Adipose tissue (tissue), 3 donors: ENCODE measurements around the gene HDAC7. TPM values are rescaled to one million over a fixed set of nuclear protein-coding genes. Genes with fewer than 3 reads are reported as not detected.

Experiments
- H3K27ac ChIP-seq: one replicate; pipeline ENCODE4 v1.5.1; 2013; ENCODE audit warnings: low read depth, low read length
- WGBS, 3 donors: extraction: QIAGEN DNeasy Blood & Tissue Kit; methylation state at CpG; one replicate each; pipeline ENCODE4 v1.1.7; 2013; 5-methylcytosine and 5-hydroxymethylcytosine counted together
- polyA plus RNA-seq, 3 donors: library from polyadenylated mRNA; stranded (reverse); fragments of 200-250 nt; gene quantifications; one replicate each; pipeline ENCODE4 v1.2.3, GENCODE V29; 2013
- donor health status: healthy with polysubstance abuse.
- donor health status: Bipolar disorder and iron deficiency.
- donor health status: healthy.

The HDAC7 gene
- polyA plus RNA-seq, 3 donors = 18.9 to 107 (median 59.0) TPM

DNA sequence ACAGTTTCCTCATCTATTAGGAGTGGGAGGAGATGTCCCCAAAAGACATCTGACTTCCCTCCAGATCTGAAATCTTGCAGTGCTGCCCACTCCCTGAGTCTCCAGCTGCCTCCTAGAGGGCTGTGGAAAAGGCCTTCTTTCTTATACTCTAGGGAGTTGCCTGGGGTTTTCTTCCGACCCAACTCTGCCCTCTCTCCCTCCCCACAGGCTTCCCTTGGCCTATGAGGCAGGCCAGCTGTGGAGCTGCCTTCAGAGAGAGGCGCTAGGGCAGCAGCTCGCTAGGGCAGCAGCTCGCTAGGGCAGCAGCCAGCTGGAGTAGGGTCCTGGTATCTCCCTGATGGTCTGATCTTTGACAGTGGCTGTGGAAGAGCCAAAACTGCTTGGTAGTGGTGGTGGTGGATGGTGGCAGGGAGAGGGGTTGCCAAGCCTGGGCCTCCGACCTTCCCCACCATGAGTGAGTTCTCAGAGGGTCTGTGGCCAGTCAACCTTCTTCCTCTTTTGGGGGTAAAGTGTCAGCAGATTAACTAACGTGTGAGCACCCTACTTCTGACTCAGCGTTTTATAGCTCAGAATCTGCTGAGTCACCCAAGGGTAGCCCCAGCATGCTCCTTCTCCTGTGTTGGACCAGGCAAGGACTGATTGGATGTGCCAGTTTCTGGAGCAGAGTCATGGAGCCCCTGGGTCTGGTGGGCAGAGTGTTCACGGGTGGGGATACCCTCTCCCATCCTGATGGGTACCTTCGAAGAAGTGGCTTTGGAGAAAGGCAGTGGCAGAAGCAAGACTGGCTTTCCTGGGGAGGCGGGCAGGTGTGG is 44.4 kb downstream of the HDAC7 start:
- WGBS, 3 donors = 50 to 73% (median 63%) methylated on average over 10 of the region's 10 CpGs
- H3K27ac ChIP-seq = no peak overlapping the region

DNA sequence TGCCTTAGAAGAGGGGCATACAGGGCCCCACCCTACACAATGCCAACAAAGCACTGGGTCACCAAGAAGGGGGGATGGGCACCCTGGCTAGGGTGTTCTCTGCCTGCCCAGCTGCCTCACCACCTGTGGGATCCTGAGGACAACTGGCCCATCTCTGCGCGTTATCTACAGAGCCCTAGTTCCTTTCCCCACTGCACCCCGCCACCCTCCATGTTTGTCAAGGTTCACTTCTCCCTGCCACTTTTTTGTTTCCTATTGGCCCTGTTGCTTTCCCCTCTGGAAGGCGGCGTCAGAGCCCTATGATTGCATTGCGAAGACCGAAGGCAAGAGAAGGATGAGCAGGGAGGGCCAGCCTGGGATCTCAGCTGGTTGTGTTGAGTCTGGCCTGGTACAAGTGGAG is 45.0 kb downstream of the HDAC7 start:
- 92 to 94% (median 92%) methylated on average over 7 of the region's 7 CpGs for WGBS, 3 donors
- no peak overlapping the region for H3K27ac ChIP-seq

DNA sequence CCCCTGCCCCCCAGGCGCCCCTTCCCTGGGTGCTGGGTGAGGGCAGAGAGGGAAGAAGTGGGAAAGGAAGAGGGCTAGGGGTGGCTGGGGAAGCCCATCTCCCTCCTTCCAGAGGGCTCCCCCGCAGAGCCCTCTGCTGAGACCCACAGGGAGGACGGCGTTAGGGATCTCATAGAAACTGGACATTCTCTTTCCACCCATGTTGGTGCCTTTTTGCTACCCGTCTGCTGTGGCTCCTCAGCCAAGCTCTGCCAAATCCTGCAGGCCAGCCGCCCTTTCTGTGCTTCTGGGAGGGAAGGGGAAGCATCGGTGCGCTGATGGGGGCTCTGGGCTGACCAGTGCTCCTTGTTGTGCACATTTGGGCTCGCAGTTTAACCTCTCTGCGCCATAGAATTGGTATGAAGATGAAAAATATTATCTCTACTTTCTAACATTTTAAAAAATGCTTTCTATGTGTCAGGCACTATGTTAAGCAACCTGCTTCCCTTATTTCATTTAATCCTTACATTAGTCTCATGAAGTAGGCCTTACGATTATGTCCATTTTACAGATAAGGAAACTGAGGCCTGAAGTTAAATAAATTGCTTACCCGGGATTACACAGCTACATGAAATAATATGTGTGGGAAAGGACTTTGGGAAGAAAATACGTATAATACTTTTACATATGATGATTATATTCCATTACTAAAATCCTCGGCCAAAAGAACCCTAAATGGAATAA is 45.7 kb downstream of the HDAC7 start:
- no peak overlapping the region for H3K27ac ChIP-seq
- WGBS, 3 donors = 53 to 58% (median 54%) methylated on average over 13 to 14 of the region's 14 CpGs

DNA sequence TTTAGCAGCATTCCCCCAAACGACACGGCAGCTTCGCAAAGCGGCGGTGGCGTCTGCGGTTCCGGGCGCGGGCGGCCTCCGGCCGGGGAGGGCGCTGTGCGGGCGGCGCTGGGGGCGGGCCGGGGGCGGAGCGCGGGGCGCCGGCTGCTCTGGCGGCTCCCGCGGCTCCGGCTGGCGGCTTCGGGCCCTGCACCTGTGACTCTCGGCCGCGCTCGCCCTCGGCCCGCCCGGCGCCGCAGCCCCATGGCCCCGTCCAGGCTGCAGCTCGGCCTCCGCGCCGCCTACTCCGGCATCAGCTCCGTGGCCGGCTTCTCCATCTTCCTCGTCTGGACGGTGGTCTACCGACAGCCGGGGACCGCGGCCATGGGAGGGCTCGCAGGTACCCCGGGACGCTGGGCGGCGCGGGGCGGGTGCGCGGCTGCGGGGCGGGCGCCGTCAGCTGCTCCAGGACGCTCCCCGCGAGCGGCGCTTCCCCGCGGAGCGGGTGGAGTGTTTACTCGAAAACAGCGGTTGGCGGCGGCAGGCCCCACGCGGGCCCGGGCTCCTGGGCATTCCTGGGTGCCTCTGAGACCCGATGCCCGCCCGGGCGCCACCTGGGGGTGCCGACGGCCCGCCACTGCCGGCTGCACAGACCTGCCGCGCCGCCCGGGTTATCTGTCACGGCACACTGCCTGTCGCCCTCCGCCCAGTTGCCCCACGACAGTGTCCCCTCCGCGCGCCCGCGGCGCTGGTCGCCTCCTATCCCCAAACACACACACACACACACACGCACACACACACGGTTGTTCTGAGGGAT is 46.4 kb downstream of the HDAC7 start, which contains the start of gene SLC48A1:
Gene SLC48A1 (plus strand): TSS at position 177 of the 796 bp plus-strand sequence. CDS start 67 bp downstream, at position 244.
- WGBS, 3 donors = 0 to 1% (median 1%) methylated on average over 65 to 106 of the region's 106 CpGs
- H3K27ac ChIP-seq = no peak within 1 kb of the TSS

DNA sequence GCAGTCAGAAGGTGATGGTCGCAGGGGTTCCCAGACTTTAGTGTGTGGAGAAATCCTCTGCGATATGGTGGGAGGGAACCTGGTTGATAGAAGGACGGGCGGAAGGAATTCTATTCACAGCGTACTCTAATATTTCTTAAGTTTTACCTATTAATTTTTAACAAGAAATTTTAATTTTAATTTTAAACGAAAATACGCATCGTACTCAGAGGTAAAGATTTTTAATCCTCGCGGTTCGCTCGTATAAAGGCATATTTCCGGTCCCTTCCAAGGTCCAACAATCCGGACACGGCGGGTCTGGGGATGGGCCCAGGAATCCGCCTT is 47.0 kb downstream of the HDAC7 start:
- no peak overlapping the region for H3K27ac ChIP-seq
- WGBS, 3 donors = 11 to 16% (median 15%) methylated on average over 17 of the region's 17 CpGs

DNA sequence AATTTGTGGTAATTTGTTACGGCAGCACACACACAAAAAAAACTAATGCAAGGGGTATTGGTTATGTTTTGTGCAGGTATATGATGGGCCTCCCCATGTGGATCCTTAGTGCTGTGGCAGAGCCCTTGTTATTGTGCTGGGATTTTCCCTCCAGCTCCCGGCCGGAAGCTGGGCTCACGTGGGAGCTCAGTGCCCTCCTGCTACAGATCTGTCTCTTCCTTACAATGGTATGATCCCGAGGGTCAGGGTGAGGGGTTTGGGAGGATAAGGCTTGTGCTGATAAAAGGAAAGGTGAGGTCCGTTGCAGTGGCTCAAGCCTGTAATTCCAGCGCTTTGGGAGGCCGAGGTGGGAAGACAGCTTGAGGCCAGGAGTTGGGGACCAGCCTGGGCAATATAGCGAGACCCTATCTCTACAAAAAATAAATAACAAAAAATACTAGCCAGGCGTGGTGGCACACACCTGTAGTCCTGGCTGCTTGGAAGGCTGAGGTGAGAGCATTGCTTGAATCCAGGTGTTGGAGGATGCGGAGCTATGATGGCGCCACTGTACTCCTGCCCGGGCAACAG is 47.5 kb downstream of the HDAC7 start:
- 77 to 81% (median 81%) methylated on average over 13 of the region's 13 CpGs for WGBS, 3 donors
- no peak overlapping the region for H3K27ac ChIP-seq

DNA sequence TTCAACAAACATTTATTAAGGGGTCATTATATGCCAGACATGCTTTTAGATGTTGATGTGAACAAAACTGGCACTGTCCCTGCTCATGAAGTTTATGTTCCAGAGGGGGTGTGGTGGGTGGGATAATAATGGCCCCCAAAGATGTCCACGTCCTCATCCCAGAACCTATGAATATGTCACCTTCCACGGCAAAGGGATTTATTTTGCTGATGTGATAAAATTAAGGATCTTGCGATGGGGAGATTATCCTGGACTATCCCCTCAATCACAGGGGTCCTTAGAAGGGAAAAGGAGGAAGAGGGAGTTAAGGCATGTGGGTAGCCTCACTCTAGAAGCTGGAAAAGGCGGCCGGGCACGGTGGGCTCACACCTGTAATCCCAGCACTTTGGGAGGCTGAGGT is 48.4 kb downstream of the HDAC7 start:
- 86 to 93% (median 92%) methylated on average over 6 of the region's 6 CpGs for WGBS, 3 donors
- H3K27ac ChIP-seq = no peak overlapping the region

DNA sequence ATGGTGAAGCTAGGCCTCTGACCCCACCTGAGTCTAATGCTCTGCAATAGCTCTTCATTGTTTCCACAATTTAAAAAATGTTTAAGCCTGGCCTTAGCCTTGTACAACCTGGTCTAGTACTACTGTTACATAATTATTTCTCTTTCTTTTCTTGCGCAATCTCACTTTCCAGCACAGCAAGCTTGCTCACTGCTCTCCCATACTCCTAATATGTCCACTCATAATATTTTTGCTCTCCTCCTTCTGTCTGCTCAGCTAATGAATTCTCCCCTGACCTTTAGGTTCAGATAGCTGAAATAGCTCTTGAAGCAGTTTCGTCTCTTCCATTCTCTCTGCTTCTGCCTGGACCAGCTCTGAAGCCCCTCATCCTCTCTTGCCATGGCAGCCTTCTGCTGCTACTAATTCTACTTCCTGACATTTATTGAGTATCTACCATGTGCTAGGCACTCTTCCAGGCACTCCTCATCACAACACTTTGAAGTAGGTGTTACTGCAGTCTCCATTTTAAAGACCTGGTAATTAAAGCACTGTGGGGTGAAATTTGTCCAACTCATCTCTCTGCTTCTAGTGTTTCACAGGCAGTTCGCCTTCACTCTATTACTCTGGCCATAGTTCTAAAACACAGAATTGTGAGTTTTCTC is 49.5 kb downstream of the HDAC7 start:
- WGBS, 3 donors = 72 to 82% (median 78%) methylated on average over 3 of the region's 3 CpGs
- H3K27ac ChIP-seq = no peak overlapping the region

DNA sequence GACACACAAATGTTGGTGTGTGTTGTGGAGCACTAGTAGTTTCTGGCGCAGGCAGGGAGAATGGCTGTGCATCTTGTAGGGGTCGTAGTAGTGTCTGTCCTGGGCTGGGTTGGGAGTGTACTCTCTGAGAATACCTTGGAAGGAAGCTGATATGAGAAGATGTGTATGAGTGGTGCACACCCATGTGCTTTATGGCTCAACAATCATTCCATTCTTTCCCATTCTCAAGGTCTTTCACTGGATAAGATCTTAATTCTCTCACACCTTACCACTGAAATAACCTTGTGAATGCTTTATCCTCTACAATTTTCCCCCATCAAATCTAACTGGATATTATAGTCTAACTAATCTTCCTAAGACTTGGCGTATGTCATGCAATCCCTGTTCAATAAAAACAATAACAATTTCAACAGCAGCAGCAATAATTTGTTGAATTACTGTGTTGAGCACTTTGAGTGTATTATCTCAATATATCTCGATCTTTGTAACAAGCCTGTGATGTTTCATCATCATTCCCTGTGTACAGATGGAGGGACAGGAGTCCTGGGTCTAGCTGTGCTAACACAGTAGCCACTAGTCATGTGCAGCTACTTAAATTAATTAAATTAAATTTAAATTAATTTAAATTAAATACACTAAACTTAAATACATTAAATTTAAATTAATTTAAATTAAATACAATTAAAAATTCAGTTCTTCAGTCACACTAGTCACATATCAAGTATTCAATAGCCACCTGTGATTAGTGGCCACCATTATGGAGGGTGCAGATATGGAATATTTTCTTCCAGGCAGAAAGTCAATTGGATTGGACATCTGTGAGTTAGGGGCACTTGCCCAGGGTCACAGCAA is 50.2 kb downstream of the HDAC7 start:
- H3K27ac ChIP-seq = no peak overlapping the region
- WGBS, 3 donors = 81 to 90% (median 88%) methylated on average over 4 of the region's 4 CpGs

DNA sequence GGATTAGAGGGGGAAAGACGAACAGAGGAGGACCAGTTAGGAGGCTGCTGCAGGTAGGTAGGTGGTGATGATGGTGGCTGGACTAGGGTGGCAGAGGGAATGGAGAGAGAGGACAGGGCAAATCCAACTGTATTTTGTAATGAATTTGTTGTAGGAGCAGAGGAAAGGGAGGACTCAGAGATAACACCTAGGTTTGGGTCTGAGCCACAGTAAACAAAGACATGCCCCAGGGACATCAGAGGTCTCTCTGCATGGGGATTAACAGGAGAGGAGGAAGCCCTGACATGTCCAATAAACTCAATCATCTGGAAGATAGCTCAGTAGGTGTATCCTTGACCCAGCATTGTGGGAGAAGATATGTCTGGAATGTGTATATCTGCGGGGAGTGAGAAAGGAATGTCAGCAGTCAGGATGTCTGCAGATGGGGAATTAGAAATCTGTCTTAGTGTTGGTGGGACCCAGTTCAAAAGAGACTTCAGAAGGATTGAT is 51.3 kb downstream of the HDAC7 start:
- 50 to 77% (median 77%) methylated on average over 2 of the region's 2 CpGs for WGBS, 3 donors
- H3K27ac ChIP-seq = no peak overlapping the region

DNA sequence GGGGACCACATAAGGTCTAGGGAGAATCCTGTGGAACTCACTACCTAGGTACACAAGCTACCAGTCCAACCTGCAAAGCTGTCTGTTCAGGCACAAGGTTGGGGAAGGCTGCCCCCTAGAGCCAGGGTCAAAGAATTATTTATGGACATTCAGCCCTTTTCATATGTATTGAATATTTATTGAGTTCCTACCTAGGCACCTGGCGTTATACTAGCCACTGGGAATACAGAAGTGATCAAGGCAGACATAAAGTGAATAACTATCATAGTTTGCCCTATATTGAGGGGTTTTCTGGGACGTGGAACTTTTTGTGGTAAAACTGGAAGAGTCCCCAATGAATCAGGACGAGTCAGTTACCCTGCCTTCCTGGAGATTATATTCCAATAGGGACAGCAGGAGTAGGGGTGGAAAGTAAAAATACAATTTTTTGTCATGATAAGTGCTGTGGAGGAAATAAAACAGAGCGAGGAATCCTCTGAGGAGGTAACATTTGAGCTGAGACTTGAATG is 52.4 kb downstream of the HDAC7 start:
- 42 to 66% (median 55%) methylated on average over 4 of the region's 4 CpGs for WGBS, 3 donors

DNA sequence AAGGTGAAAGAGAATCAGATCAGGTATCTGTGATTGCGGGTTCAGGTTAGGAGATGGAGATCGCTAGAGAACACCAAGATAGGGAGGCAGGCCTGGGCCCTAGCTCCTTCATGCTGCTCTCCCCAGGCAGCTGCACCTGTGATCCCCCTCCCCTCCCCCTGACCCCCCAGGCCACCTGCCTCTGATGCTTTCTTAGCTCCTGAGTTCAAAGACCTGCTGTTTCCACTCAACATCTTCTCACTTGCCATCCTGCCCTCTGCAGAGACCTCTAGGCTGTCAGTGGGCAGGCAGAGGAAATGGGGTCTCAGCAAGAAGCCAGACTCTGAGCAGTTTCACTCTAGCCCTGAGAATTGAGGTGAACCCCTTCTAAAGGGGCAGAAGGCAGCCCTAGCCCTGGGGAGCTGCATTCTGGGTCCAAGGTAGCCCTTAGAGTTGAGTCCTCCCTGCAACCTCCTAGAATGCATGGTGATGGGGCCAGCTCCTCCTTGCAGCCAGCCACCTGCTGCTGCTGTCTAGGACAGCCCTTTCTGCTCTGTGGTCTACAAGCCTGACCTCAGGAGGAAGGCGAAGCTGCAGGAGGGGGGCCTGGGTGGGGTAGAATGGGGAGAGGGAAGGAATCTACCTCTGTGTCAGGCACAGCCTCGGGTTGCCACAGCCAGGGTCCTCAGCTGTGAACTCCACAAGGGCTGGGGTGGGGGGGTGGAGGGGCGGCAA is 53.0 kb downstream of the HDAC7 start:
- 49 to 66% (median 61%) methylated on average over 5 of the region's 5 CpGs for WGBS, 3 donors

More for the DNA sequence above, 52.4 kb downstream of the HDAC7 start:
- no peak overlapping the region for H3K27ac ChIP-seq

DNA sequence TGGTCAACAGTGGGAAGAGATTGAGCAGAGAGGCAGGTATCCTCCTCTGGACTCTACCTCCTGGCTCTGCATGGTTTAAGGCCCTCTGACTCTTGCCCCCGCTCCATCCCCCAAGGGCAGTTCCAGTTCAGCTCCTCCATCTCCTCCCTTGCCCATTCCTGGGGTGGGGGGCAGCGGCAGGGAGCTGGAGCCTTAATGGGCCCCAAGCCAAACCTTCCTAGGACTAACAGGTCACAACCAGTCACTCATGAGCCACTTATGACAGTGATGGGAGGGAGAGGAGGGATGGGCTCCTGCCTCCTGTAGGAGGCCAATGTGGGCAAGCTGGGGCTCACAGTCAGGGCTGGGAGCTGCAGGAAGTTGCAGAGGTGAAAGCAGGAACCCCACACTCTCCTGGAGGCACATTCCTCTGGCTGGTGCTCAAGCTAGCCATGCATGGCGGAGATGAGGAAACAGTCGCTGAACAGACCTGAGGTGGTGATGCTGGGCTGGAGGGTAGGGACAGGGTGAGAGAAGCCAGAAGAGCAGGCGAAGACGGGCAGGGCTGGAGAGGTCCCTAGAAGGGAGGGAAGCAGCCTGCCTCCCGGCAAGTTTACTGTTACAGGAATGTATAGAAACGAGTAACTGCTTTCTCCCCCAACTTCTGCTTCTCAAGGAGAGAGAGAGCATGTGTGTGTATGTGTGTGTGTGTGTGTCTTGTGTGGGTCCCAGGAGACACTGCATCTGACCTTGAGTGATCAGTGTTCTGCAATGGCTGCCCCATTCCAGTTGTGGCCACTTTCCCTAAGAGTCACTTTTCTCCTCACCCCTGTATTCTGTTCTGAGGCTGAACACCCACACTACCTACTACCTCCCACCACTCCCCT is 56.0 kb downstream of the HDAC7 start:
- no peak overlapping the region for H3K27ac ChIP-seq
- 63 to 84% (median 70%) methylated on average over 8 of the region's 8 CpGs for WGBS, 3 donors

More for the DNA sequence above, 53.0 kb downstream of the HDAC7 start:
- H3K27ac ChIP-seq = no peak overlapping the region

DNA sequence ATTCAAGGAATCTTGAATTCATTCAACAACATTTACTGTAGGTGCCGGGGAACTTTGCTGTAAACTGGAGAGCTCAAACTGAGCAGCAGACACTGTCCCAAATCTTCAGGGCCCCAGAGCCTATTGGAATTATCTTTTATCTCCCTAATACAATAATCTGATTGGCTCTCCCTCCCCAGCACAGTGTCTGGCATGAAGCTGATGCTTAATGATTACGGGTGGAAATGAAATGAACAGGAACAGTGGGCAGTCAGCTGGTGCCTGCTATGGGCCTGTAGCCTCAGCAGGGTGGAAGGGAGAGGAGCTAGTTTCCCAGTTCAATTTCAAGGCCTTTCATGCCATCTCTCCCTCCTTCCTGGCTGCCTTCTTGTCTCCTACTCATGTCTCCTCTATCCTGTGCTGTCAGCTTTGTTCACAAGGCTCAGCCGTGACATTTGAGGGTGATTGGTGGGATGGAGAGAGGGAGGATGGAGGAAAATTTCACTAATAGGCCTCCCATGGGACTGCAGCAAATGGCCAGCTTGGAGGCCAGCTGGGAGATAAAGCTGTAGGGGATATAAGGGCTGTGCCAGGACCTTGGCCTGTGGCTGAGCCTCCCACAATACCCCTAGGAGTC is 56.7 kb downstream of the HDAC7 start:
- 67 to 77% (median 74%) methylated on average over 3 of the region's 3 CpGs for WGBS, 3 donors
- H3K27ac ChIP-seq = no peak overlapping the region
